HEK293T (cell line): ENCODE data around the gene GALNT7.

ENCODE experiments used
- ARNT ChIP-seq: fragments of 450-650 bp; IDR thresholded peaks from 2 replicates; pipeline ENCODE4 v1.6.1; 2017; ENCODE audit warnings: mild to moderate bottlenecking
- BHLHE40 ChIP-seq: fragments of 450-650 bp; IDR thresholded peaks from 2 replicates; pipeline ENCODE4 v1.6.1; 2016; ENCODE audit warnings: mild to moderate bottlenecking, moderate library complexity, borderline replicate concordance
- CTBP1 ChIP-seq: fragments of 450-650 bp; IDR thresholded peaks from 2 replicates; pipeline ENCODE4 v1.6.1; 2016; ENCODE audit warnings: borderline replicate concordance
- ELF4 ChIP-seq: fragments of 450-650 bp; IDR thresholded peaks from 2 replicates; pipeline ENCODE4 v1.6.1; 2017; ENCODE audit warnings: antibody characterized with exemption
- FOXM1 ChIP-seq: fragments of 450-650 bp; IDR thresholded peaks from 2 replicates; pipeline ENCODE4 v1.6.1; 2017; ENCODE audit warnings: mild to moderate bottlenecking, borderline replicate concordance
- LEF1 ChIP-seq: fragments of 450-650 bp; IDR thresholded peaks from 2 replicates; pipeline ENCODE4 v1.6.1; 2017; ENCODE audit warnings: mild to moderate bottlenecking, borderline replicate concordance
- SP1 ChIP-seq: fragments of 450-650 bp; IDR thresholded peaks from 2 replicates; pipeline ENCODE4 v1.6.1; 2017
- SUZ12 ChIP-seq: fragments of 450-650 bp; IDR thresholded peaks from 2 replicates; pipeline ENCODE4 v1.6.1; 2016; ENCODE audit warnings: mild to moderate bottlenecking

DNA sequence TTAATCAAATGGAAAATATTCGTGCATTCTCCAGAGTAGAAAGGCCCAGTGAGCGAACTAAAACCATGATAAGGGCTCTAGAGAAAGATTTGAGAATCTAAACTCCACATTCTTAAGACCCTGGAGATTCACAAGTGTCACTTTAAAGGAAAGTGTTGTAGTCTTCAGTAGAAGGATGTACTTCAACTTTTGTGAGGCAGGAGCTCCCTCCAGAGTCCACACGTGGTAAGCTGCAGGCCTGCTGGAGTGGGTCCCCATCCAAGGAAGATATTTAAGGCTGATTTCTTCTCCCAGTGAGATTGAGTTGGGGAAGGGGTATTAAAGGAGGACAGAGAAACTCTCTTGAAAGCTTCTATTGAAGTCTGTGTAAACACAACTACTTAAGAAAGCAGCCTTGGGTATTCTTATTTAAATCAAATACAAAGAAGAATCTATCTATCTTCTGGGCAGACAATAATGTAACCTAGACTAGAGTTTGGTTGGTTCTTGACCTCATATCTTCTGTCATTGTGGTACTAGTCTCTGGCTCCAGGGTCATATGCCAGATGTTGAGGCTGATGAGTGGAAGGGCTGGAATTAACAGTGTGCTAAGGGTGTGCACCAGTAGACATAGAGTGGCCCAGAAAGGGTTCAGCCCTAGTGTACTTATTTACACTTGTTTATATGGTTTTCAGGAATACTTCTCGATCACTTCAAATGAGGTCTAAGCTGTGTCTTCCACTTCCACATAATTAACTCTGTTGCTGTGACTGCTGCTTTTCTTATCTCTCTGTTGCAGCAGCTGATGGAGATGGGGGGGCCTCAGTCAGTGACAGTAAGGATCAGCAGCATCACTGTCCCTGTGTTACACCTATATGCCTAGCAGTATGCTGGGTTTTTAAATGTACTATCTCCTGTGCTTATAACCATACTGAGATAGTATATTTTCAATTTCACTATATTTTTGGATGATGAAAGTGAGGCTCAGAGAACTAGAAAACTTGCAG is 89.4 kb downstream of the GALNT7 start:
- TF ChIP-seq SP1 (no peak), ELF4 (no peak), FOXM1 (no peak), BHLHE40 (no peak), ARNT (no peak), LEF1 (no peak), SUZ12 (no peak), CTBP1 (no peak)
